Kidney (tissue), 14 donors: ENCODE results near the gene CORO2A. TPM values are rescaled to one million over a fixed set of nuclear protein-coding genes. Genes with fewer than 3 reads are reported as not detected.

Source experiments
- DNase-seq, 5 donors: peaks; one replicate each; pipeline ENCODE4 v3.0.0-alpha.2; 2013 to 2020
- FAIRE-seq: peaks from 2 replicates; lab custom pipeline; 2012; peaks lifted over from hg19 to GRCh38; lab: Jason Lieb, UNC
- H3K27ac ChIP-seq, 2 donors: one replicate each; pipeline ENCODE4 v1.7.0; 2013; ENCODE audit warnings: low read depth in 2 of 2, low read length in 2 of 2, inconsistent platforms in 1 of 2
- H3K27me3 ChIP-seq: one replicate; pipeline ENCODE4 v1.7.1; 2013; ENCODE audit warnings: low read length, inconsistent platforms; ENCODE audit not compliant: control insufficient read depth, insufficient read depth
- H3K36me3 ChIP-seq, 3 donors: one replicate each; pipeline versions ENCODE4 v1.7.0 to v1.7.1; 2013; ENCODE audit warnings: low read length in 3 of 3, control low read depth in 1 of 3, inconsistent platforms in 1 of 3; ENCODE audit not compliant: insufficient read depth in 3 of 3, control insufficient read depth in 2 of 3
- H3K4me1 ChIP-seq, 3 donors: one replicate each; pipeline versions ENCODE4 v1.7.0 to v1.7.1; 2013; ENCODE audit warnings: low read length in 3 of 3, inconsistent platforms in 1 of 3, low read depth in 1 of 3; ENCODE audit not compliant: control insufficient read depth in 2 of 3, insufficient read depth in 2 of 3
- H3K4me3 ChIP-seq, 3 donors: one replicate each; pipeline versions ENCODE4 v1.7.0 to v1.8.1; 2013; ENCODE audit warnings: low read length in 3 of 3, control low read depth in 1 of 3, inconsistent platforms in 1 of 3
- H3K9ac ChIP-seq, 3 donors: one replicate each; pipeline versions ENCODE4 v1.7.0 to v1.7.1; 2013; ENCODE audit warnings: low read length in 3 of 3, control low read depth in 1 of 3, inconsistent platforms in 1 of 3
- H3K9me3 ChIP-seq, 3 donors: one replicate each; pipeline versions ENCODE4 v1.7.0 to v1.7.1; 2013; ENCODE audit warnings: low read length in 3 of 3, control low read depth in 1 of 3, inconsistent platforms in 1 of 3; ENCODE audit not compliant: control insufficient read depth in 2 of 3, insufficient read depth in 1 of 3
- CTCF ChIP-seq: IDR thresholded peaks from 3 replicates; pipeline ENCODE4 v1.5.1; 2012; ENCODE audit warnings: mild to moderate bottlenecking, moderate library complexity, borderline replicate concordance; ENCODE audit not compliant: insufficient read depth; ENCODE audit errors: extremely low read depth
- intact Hi-C: fragments of 100-400 bp; cut with DNase I; formaldehyde crosslinking; loops from one replicate; pipeline ENCODE4 v1.11.1; 2022
- polyA plus RNA-seq: library from polyadenylated mRNA; stranded (reverse); fragments of 350-450 nt; fragmentation: Illumina TruSeq; extraction: RNeasy Lipid Tissue Mini Kit (QIAGEN cat#74804); gene quantifications from one replicate; pipeline ENCODE4 v1.2.3, GENCODE V29; 2014; ENCODE audit warnings: low read depth, low replicate concordance; ENCODE audit not compliant: insufficient read depth
- total RNA-seq: library from RNA; stranded (reverse); fragmentation: NEBNext Ultra II Directional; extraction: Animal tissue kit (Norgen Biotek cat#: 25700); gene quantifications from one replicate; pipeline ENCODE4 v1.2.1, GENCODE V29; 2021
- donor health status: control.
- donor health status: control.
- donor health status: control.
- donor health status: control.
- donor health status: control.
- donor health status: DM: yes; HTN: yes; CAD: no.
- donor health status: Normal renal cell carcinoma (clear cell type).

Gene CORO2A
- total and polyA plus RNA-seq, 2 donors from 2014 or later: 0.90 to 5.3 TPM

GRCh38 chr9:98095401-98095800 lies 97.0 kb downstream of the CORO2A start:
- FAIRE-seq: no peak
- intact Hi-C loops: no loop called here

GRCh38 chr9:98094851-98095250 lies 97.6 kb downstream of the CORO2A start:
- DNase-seq (no peak), FAIRE-seq (no peak)
- Histone ChIP-seq H3K27ac (no peak overlapping the region), H3K27me3 (no peaks in the 10 kb centered on the region), H3K4me1 (no peaks in the 10 kb centered on the region), H3K9ac (no peak overlapping the region), H3K9me3 (no peaks in the 10 kb centered on the region), H3K36me3 (no peaks in the 10 kb centered on the region), H3K4me3 (no peak overlapping the region)
- intact Hi-C loops: no loop called here
- no peak for TF ChIP-seq CTCF

More at GRCh38 chr9:98095401-98095800, 97.0 kb downstream of the CORO2A start:
- no peaks in the 10 kb centered on the region for H3K9me3 ChIP-seq
- no peak overlapping the region for H3K9ac ChIP-seq
- H3K27me3 ChIP-seq: no peaks in the 10 kb centered on the region
- no peaks in the 10 kb centered on the region for H3K36me3 ChIP-seq
- DNase-seq: no peak
- no peak for TF ChIP-seq CTCF
- H3K27ac ChIP-seq: no peak overlapping the region
- no peaks in the 10 kb centered on the region for H3K4me1 ChIP-seq
- H3K4me3 ChIP-seq: no peak overlapping the region

- no peak overlapping the region for H3K9ac ChIP-seq
- intact Hi-C loops: no loop called here
- TF ChIP-seq CTCF: no peak
- H3K27me3 ChIP-seq: no peaks in the 10 kb centered on the region
- DNase-seq: no peak
- no peaks in the 10 kb centered on the region for H3K36me3 ChIP-seq
- no peak overlapping the region for H3K27ac ChIP-seq
- no peaks in the 10 kb centered on the region for H3K9me3 ChIP-seq
- H3K4me1 ChIP-seq: no peaks in the 10 kb centered on the region
- no peak for FAIRE-seq
- no peak overlapping the region for H3K4me3 ChIP-seq
These were observed 98.1 kb downstream of the CORO2A start for GRCh38 chr9:98094316-98094715.

GRCh38 chr9:98092613-98092931 lies 99.9 kb downstream of the CORO2A start:
- no peaks in the 10 kb centered on the region for H3K27me3 ChIP-seq
- no peaks in the 10 kb centered on the region for H3K9me3 ChIP-seq
- no peak overlapping the region for H3K27ac ChIP-seq
- DNase-seq: no peak
- H3K9ac ChIP-seq: no peak overlapping the region
- no peaks in the 10 kb centered on the region for H3K4me1 ChIP-seq
- TF ChIP-seq CTCF: no peak
- intact Hi-C loops: no loop called here
- H3K4me3 ChIP-seq: no peak overlapping the region
- FAIRE-seq: no peak
- no peaks in the 10 kb centered on the region for H3K36me3 ChIP-seq
